T-helper 17 cell (primary cell): Measurements from ENCODE around the gene NDUFAF4. TPM values are rescaled to one million over a fixed set of nuclear protein-coding genes. Genes with fewer than 3 reads are reported as not detected.

ENCODE experiments used
- ATAC-seq: fragments of 150-1000 bp; cut with Tn5 transposase; 2 replicates; pipeline ENCODE4 v1.10.0; 2021; ENCODE audit warnings: mild to moderate bottlenecking, moderate library complexity
- DNase-seq, 3 donors: peaks; one replicate each; pipeline versions ENCODE4 v3.0.0 to v3.0.0-alpha.2; 2020 to 2021
- H3K9me3 ChIP-seq: one replicate; pipeline ENCODE4 v1.7.0; 2013; ENCODE audit warnings: low read length, mild to moderate bottlenecking; ENCODE audit not compliant: control insufficient read depth, poor library complexity, severe bottlenecking
- H3K27ac Mint-ChIP-seq: one replicate; pipeline ENCODE4 v1.8.0; 2022; ENCODE audit warnings: mild to moderate bottlenecking, moderate library complexity, mixed read lengths
- H3K27me3 Mint-ChIP-seq: one replicate; pipeline ENCODE4 v1.8.0; 2022; ENCODE audit warnings: mixed read lengths
- H3K36me3 Mint-ChIP-seq: one replicate; pipeline ENCODE4 v1.8.0; 2022; ENCODE audit warnings: low read depth, mixed read lengths
- H3K4me1 Mint-ChIP-seq: one replicate; pipeline ENCODE4 v1.8.0; 2022; ENCODE audit warnings: mild to moderate bottlenecking, mixed read lengths
- H3K4me3 Mint-ChIP-seq: one replicate; pipeline ENCODE4 v1.8.0; 2022; ENCODE audit warnings: mild to moderate bottlenecking, moderate library complexity, mixed read lengths
- total RNA-seq, 4 donors: library from RNA in 2 of 4; stranded (reverse) in 2 of 4; gene quantifications; one replicate each; pipeline ENCODE4 v1.2.3 and lab custom pipeline; 2022 to 2026

Gene NDUFAF4
- total RNA-seq, 2 donors from 2014 or later, result 26.7 to 26.8 TPM

GRCh38 chr6:96923871-96924493 is 26.3 kb upstream of the NDUFAF4 start:
- Mint-ChIP-seq H3K4me3 (peak overlapping the region; percentile 93), H3K4me1 (peaks cover 28% of the 10 kb centered on the region), H3K36me3 (peaks cover 6% of the 10 kb centered on the region), H3K27me3 (peaks cover 8% of the 10 kb centered on the region), H3K27ac (peak overlapping the region; percentile 98)
- peak in 1 of 3 donors; percentile 6 for DNase-seq
- H3K9me3 ChIP-seq, result no peaks in the 10 kb centered on the region
- ATAC-seq, result no peak

GRCh38 chr6:96923400-96923799 is 25.7 kb upstream of the NDUFAF4 start:
- Mint-ChIP-seq H3K27me3 (peaks cover 7% of the 10 kb centered on the region), H3K36me3 (peaks cover 5% of the 10 kb centered on the region), H3K4me1 (peaks cover 28% of the 10 kb centered on the region), H3K27ac (peak overlapping the region; percentile 98), H3K4me3 (peak overlapping the region; percentile 49)
- DNase-seq (no peak), ATAC-seq (no peak)
- no peaks in the 10 kb centered on the region for H3K9me3 ChIP-seq

GRCh38 chr6:96917098-96917497 is 19.4 kb upstream of the NDUFAF4 start:
- no peaks in the 10 kb centered on the region for H3K9me3 ChIP-seq
- peaks cover under 1% of the 10 kb centered on the region for H3K36me3 Mint-ChIP-seq
- no peak overlapping the region for H3K4me3 Mint-ChIP-seq
- ATAC-seq, result no peak
- H3K27ac Mint-ChIP-seq, result no peak overlapping the region
- H3K4me1 Mint-ChIP-seq, result peaks cover 4% of the 10 kb centered on the region
- DNase-seq, result no peak
- H3K27me3 Mint-ChIP-seq, result peaks cover 39% of the 10 kb centered on the region

- Mint-ChIP-seq H3K27ac (no peak overlapping the region), H3K4me3 (no peak overlapping the region), H3K4me1 (peaks cover 2% of the 10 kb centered on the region), H3K36me3 (peaks cover 3% of the 10 kb centered on the region), H3K27me3 (peaks cover 67% of the 10 kb centered on the region)
- no peak for DNase-seq
- ATAC-seq, result no peak
- H3K9me3 ChIP-seq, result no peaks in the 10 kb centered on the region
These were observed 15.9 kb upstream of the NDUFAF4 start for GRCh38 chr6:96913621-96914020.

GRCh38 chr6:96911751-96912150 is 14.1 kb upstream of the NDUFAF4 start:
- Mint-ChIP-seq H3K27ac (no peak overlapping the region), H3K27me3 (peaks cover 68% of the 10 kb centered on the region), H3K4me3 (no peak overlapping the region), H3K36me3 (peaks cover 3% of the 10 kb centered on the region), H3K4me1 (peaks cover 7% of the 10 kb centered on the region)
- H3K9me3 ChIP-seq, result no peaks in the 10 kb centered on the region
- DNase-seq (no peak), ATAC-seq (no peak)

- Mint-ChIP-seq H3K27ac (no peak overlapping the region), H3K36me3 (peaks cover 3% of the 10 kb centered on the region), H3K4me3 (no peak overlapping the region), H3K4me1 (peaks cover 7% of the 10 kb centered on the region), H3K27me3 (peaks cover 68% of the 10 kb centered on the region)
- ATAC-seq (no peak), DNase-seq (no peak)
- no peaks in the 10 kb centered on the region for H3K9me3 ChIP-seq
These were observed 13.5 kb upstream of the NDUFAF4 start for GRCh38 chr6:96911171-96911570.

- no peaks in the 10 kb centered on the region for H3K9me3 ChIP-seq
- Mint-ChIP-seq H3K36me3 (peaks cover 3% of the 10 kb centered on the region), H3K4me3 (no peak overlapping the region), H3K4me1 (peaks cover 7% of the 10 kb centered on the region), H3K27me3 (peaks cover 61% of the 10 kb centered on the region), H3K27ac (no peak overlapping the region)
- DNase-seq, result no peak
- ATAC-seq, result no peak
These were observed 12.1 kb upstream of the NDUFAF4 start for GRCh38 chr6:96909811-96910210.

- no peaks in the 10 kb centered on the region for H3K9me3 ChIP-seq
- peaks cover 45% of the 10 kb centered on the region for H3K27me3 Mint-ChIP-seq
- DNase-seq, result no peak
These were observed 9.8 kb upstream of the NDUFAF4 start for GRCh38 chr6:96907498-96907897.

GRCh38 chr6:96900873-96901272 is 3.2 kb upstream of the NDUFAF4 start:
- no peak overlapping the region for H3K4me3 Mint-ChIP-seq
- ATAC-seq (no peak), DNase-seq (no peak)
- peaks cover 28% of the 10 kb centered on the region for H3K27me3 Mint-ChIP-seq
- H3K9me3 ChIP-seq, result no peaks in the 10 kb centered on the region
- peaks cover 20% of the 10 kb centered on the region for H3K4me1 Mint-ChIP-seq
- no peak overlapping the region for H3K27ac Mint-ChIP-seq
- no peaks in the 10 kb centered on the region for H3K36me3 Mint-ChIP-seq

More at GRCh38 chr6:96907498-96907897, 9.8 kb upstream of the NDUFAF4 start:
- H3K36me3 Mint-ChIP-seq, result peaks cover 3% of the 10 kb centered on the region
- no peak overlapping the region for H3K27ac Mint-ChIP-seq
- no peak overlapping the region for H3K4me3 Mint-ChIP-seq
- ATAC-seq, result no peak
- peaks cover 7% of the 10 kb centered on the region for H3K4me1 Mint-ChIP-seq

GRCh38 chr6:96899451-96899998 is 1.8 kb upstream of the NDUFAF4 start:
- Mint-ChIP-seq H3K27ac (no peak overlapping the region), H3K4me3 (no peak overlapping the region), H3K36me3 (no peaks in the 10 kb centered on the region)

GRCh38 chr6:96899019-96899418 is 1.3 kb upstream of the NDUFAF4 start:
- Mint-ChIP-seq H3K4me1 (peaks cover 22% of the 10 kb centered on the region), H3K27me3 (peaks cover 20% of the 10 kb centered on the region), H3K27ac (peak overlapping the region; percentile 93), H3K4me3 (no peak overlapping the region), H3K36me3 (no peaks in the 10 kb centered on the region)
- ATAC-seq (no peak), DNase-seq (no peak)
- H3K9me3 ChIP-seq, result no peaks in the 10 kb centered on the region

More at GRCh38 chr6:96899451-96899998, 1.8 kb upstream of the NDUFAF4 start:
- ATAC-seq (no peak), DNase-seq (no peak)
- Mint-ChIP-seq H3K27me3 (peaks cover 20% of the 10 kb centered on the region), H3K4me1 (peaks cover 22% of the 10 kb centered on the region)
- H3K9me3 ChIP-seq, result no peaks in the 10 kb centered on the region

GRCh38 chr6:96898241-96898851 is 655 bp upstream of the NDUFAF4 start:
- DNase-seq (no peak), ATAC-seq (no peak)
- Mint-ChIP-seq H3K4me3 (peak overlapping the region; percentile 98), H3K4me1 (peaks cover 22% of the 10 kb centered on the region), H3K36me3 (no peaks in the 10 kb centered on the region), H3K27ac (peak overlapping the region; percentile 93), H3K27me3 (peaks cover 20% of the 10 kb centered on the region)
- H3K9me3 ChIP-seq, result no peaks in the 10 kb centered on the region

GRCh38 chr6:96889146-96889545 is 8.5 kb downstream of the NDUFAF4 start:
- Mint-ChIP-seq H3K36me3 (no peaks in the 10 kb centered on the region), H3K27ac (no peak overlapping the region), H3K27me3 (no peaks in the 10 kb centered on the region), H3K4me3 (no peak overlapping the region), H3K4me1 (peaks cover 6% of the 10 kb centered on the region)
- no peaks in the 10 kb centered on the region for H3K9me3 ChIP-seq
- ATAC-seq (no peak), DNase-seq (no peak)

- no peak for DNase-seq
- no peak overlapping the region for H3K27ac Mint-ChIP-seq
- no peaks in the 10 kb centered on the region for H3K36me3 Mint-ChIP-seq
- H3K4me3 Mint-ChIP-seq, result no peak overlapping the region
- H3K27me3 Mint-ChIP-seq, result no peaks in the 10 kb centered on the region
- H3K9me3 ChIP-seq, result no peaks in the 10 kb centered on the region
- ATAC-seq, result no peak
- peaks cover 6% of the 10 kb centered on the region for H3K4me1 Mint-ChIP-seq
These were observed 8.9 kb downstream of the NDUFAF4 start for GRCh38 chr6:96888745-96889144.
